ENCODE data around the gene TTC33.
"Not testable (repeated sequence)": the region's sequence is repeated elsewhere in the genome, so short reads cannot be mapped to it uniquely, and the experiment has no call there.

Gene TTC33

DNA sequence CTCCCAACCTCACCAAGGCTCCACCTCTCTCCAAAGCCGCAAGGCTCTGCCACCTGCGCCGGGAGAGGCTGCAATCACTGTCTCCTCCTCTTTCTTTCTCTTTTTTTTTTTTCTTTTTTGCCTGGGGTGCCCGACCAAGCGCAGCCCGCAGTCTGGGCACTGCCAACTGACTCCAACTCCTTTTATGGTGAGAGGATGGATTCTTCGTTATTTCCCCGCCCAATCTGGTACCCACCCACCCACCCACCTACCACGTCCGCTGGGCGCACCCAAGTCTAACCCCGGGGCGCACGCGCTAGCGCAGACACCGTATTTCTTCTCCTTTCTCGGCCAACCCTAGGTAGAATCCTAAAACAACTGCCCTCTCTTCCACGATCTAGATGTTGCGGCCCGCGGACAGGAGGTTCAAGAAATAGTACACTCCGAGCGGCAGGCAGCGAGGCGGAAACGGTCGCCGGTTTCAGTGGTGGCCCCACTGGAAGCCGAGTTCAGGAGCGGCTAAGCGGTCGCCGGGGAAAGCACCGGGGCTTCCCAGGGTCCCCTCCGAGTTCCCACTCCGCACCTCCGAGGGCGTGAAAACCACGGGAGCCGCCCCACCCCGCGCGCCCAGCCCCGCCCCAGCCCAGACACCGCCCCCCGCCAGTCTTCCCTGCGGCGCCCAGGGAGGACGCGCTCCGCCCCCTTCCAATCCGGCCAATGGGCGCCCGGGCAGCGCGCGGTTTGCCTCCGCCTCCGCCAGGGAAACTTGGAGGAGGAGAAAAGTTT lies 76.4 kb downstream of the TTC33 start:
- peak; percentile 93 for DNase-seq

GRCh38 chr5:40678460-40679147 lies 77.2 kb downstream of the TTC33 start:
- DNase-seq = no peak

DNA sequence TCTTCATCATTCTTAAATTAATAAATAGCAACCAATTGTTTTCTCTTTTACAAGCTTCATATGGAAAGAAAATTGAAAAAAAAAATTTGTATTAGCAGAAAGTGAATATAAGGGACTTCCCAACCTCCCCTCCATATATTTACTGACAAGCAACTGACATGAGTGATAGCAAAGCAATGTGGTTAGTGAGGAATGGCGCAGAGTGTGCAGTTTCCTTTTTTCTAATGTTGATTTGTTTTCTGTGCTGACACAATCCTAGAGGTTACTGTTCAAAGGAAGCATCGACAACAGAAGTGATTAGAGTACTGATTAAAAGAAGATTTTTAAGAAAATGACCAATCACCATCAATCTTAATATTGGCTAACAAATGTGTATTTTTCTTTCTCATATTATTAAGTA lies 77.7 kb downstream of the TTC33 start:
- no peak for DNase-seq

GRCh38 chr5:40677456-40677855 lies 78.3 kb downstream of the TTC33 start:
- peak; percentile 26 for DNase-seq

- peak; percentile 80 for DNase-seq
Measured at GRCh38 chr5:40676613-40677343, 79.0 kb downstream of the TTC33 start.

DNA sequence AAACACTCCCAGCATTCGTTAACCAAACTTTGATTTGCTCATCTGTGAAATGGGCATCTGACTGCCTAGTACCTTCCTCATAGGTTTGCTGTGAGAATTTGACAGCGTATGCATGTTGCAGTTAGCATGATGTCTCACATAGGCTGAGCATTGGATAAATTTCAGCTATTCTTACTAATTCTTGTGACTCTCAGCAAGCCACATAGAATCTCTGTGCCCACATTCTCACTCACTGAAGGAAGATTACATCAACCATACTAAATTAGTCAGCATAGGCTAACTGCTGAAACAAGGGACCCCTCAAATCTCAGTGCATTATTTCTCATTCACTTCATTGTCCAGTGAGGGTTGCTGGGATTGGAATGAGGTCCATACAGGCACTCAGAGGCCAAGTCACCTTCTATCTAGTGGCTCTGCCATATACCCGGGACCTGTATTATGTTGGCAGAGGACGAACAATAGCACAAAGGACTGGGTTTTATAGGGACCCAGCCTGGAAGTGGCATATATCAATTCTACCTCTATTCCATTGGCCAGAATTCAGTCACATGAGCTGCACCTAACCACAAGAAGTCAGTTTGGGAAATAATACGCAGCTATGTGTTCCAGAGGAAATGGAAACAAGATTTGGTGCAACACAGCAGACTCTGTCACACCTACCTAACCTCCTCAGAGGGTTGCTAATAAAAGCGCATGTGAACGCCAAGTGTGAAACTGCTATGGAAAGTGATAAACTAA lies 80.2 kb downstream of the TTC33 start:
- DNase-seq = no peak

DNA sequence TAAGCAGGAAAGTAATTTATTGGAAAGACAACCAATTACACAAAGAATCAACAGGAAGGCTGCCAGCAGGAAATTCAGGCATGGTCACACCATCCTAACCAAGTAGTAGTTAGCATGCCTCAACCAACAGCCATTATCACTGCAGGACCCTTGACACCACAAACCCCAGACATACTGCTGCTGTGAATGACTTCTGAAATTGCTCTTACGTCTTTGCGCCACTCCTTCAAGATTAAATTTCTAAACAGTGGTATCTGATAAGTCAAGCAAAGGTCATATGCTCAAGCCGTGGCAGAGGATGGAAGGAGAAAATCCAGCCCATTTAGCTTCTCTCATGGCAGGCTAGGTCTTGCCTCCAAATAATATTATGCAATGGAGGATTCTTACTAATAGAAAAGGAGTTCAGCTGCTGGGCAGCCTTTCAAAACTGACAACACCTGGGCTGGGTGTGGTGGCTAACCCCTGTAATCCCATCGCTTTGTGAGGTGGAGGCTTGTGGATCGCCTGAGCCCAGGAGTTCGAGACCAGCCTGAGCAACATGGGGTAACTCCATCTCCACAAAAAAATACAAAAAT lies 81.0 kb downstream of the TTC33 start:
- DNase-seq = no peak

GRCh38 chr5:40672425-40672824 lies 83.3 kb downstream of the TTC33 start:
- DNase-seq = no peak

DNA sequence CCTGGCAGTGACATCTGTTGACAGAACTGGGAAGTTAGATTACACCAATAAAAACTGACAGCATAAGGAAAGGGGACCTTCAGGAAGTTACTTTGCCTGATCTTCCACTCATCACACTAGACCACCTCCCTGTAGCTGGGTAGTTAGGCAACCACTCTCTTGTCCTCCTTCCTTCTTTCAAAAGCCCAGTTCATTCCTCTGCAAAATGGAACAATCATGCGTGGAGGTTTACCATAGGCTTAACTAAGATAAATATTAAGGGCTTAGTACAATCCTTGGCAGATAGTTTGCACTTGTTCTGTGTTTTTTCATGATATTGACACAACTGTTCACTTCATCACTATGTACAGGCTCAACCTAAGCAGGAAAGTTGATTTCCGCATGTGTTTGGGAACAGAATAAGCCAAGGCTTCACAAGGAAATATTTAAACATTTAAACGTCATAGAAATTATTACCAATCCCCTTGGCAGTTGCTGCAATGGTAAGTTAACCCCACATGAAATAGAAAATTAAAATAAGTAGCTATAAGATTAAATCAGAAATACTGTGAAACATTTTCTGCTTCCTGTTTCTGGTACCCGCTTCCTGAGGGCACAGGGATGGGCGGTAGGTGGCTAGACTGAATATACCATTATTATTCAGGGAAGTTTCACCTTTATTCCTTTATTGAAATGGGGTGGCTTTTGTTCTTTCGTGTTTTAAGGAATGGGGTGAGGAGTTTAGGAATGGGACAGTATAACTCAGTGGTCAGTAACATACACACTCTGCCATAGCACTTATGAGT lies 86.0 kb downstream of the TTC33 start:
- no peak for DNase-seq

- no peak for DNase-seq
Measured at GRCh38 chr5:40667161-40667663, 88.5 kb downstream of the TTC33 start.

GRCh38 chr5:40666657-40667056 lies 89.1 kb downstream of the TTC33 start:
- DNase-seq = no peak

DNA sequence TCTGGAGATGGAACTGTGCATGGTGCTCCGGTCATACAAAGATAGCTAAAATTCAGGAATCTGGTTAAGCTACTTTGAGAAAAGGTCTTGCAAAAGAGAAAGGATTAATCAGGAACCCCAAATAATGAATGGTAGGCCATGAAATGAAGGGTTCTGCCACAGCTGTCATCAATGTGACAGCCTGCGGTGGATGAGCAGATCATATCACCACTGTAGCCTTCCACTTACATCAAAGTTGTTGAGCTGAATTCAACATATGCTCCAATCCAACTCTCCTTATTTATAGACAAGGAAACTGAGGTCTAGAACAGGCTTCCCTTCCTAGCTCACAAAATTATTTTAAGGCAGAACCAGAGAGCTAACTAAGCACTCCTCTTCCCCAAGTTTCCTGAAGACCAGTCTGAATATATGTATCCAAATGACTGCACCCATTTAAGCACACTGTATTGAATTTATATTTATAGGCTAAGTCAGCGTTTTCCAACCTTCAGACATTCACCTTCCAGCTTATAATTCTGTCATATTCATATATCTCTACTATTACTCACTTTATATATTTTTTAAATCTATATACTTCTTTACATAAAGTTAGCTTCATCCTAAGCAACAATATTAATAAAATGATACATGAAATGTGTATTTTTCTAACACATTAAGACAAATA lies 90.0 kb downstream of the TTC33 start:
- DNase-seq = no peak

GRCh38 chr5:40660751-40661150 lies 95.0 kb downstream of the TTC33 start:
- no peak for DNase-seq

GRCh38 chr5:40656766-40657165 lies 99.0 kb downstream of the TTC33 start:
- DNase-seq = no peak

DNA sequence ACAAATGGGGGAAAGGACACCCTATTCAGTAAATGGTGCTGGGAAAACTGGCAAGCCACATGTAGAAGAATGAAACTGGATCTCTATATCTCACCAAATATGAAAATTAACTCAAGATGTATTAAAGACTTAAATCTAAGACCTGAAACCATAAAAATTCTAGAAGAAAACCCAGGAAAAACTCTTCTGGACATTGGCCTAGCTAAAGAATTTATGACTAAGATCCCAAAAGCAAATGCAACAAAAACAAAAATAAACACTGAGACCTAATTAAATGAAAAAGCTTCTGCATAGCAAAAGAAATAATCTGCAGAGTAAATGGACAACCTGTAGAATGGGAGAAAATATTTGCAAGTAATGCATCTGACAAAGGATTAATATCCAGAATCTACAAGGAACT lies 99.7 kb downstream of the TTC33 start:
- DNase-seq = not testable (repeated sequence)

GRCh38 chr5:40655138-40655537 lies 100.6 kb downstream of the TTC33 start:
- no peak for DNase-seq

DNA sequence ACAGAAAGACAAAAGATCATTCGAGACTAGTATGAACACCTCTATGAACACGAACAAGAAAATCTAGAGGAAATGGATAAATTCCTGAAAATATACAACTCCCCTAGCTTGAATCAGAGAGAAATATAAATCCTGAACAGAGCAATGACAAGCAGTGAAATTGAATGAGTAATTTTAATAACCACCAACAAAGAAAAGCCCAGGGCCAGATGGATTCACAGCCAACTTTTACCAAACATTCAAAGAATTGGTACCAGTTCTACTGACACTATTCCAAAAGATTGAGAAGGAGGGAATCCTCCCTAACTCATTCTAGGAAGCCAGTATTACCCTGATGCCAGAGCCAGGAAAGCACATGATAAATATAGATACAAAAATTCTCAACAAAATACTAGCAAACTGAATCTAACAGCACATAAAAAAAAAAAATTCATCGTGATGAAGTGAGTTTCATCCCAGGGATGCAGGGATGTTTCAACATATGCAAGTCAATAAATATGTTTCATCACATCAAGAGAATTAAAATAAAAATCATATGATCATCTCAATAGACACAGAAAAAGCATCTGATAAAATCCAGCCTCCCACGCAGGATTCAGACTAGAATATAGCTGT lies 101.3 kb downstream of the TTC33 start:
- DNase-seq = peak; percentile 40

GRCh38 chr5:40653221-40654022 lies 102.3 kb downstream of the TTC33 start:
- no peak for DNase-seq

DNA sequence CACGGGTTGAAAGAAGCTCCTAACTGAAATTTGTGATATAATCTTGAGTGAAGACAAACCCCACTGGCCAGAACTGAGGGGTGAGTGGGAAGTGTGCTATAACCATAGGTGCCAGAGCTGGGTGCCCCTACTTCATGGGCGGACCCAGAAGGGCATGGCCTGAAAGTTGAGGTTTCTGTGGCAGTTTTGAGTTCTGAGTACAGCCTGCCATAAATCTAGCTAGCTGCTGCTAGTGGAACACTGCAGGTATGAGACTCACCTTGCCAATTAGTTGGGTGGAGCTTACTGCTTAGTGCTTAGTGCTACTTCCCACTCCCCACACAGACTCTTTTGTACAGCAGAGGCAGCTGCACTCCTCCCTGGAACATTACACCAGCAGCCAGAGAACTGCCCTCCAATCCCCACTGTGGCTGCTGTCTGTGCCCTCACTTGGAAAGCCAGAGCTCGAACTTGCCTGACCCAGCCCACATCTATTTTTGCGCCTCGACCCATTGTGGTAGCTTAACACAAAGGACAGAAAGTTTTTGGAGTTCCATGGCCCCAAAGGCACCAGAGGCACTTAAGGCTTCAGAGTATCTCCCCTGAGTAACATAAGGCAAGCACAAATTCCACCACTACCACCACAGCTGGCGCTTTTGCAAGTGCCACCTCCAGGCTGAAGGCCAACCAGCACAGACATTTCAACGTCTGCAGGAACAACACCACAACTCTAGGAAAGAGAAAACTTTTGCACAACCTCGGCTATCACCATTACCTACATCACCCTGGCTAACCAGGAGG lies 103.1 kb downstream of the TTC33 start:
- no peak for DNase-seq

All from fibroblast of skin of scalp (primary cell).